ENCODE data around the gene SP7.
A peak's percentile ranks its signal among the peaks of the same experiment; 100 is the strongest.
"Not testable (repeated sequence)": the region's sequence is repeated elsewhere in the genome, so short reads cannot be mapped to it uniquely, and the experiment has no call there.

The SP7 gene

DNA sequence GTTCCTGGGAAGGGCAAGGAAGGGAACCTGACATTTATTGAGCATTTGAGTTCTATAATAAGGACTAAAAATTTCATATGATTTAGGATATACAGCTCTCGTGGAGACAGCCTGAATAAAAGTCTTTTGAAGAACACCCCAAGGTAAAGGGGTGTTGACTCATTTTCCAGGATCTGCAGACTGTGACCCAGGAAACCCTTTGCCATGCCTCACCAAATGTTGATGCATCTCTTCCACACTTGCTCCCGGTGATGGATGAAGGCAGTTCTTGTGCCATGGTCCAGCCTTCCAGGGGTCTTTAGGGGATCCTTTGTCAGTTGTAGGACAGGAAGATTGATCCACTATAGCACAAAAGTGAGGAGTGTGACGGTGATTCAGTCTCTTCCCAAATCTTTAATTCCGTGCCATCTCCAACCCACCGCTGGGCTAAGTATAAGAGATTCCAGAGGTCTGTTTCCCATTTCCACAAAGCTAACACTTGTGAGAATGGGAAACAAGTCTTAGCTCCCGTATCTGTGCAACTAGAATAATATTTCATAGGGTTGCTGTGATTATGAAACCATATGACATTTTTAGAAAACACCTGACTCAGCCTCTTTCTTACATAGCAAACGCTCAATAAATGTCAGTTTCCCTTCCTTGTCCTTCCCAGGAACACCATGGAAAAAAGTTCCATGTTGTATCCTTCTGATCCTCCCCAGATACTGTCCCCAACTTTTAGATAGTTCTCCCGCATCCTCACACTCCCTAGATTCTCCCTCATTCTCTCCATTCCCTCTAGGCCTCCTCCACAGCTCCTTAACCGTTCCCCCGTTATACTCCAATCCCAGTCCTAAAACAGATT is 15.6 kb downstream of the SP7 start:
- DNase-seq (ENCODE audit: low spot score), result no peak

GRCh38 chr12:53313996-53314395 is 22.2 kb downstream of the SP7 start:
- no peak for DNase-seq (ENCODE audit: low spot score)

DNA sequence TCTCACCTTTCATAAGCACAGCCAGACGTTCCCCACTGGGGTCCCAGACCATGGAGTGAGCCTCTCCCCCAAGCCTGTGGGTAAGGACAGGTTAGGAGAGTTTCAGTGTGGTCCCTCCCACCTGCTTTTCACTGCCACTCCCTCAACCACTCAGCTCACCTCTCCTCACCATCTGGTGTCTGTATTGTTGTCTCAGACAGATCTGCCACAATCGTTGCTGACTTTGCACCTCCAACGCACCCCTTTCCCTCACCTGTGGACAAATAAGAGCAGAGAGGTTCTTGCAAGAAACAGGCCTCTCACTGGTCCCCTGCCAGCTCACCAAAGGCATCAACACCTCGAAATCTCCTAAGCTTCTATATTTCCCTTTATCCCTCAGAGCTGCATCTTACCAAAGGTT is 27.9 kb downstream of the SP7 start:
- DNase-seq (ENCODE audit: low spot score), result no peak

GRCh38 chr12:53306826-53307225 is 29.3 kb downstream of the SP7 start:
- DNase-seq (ENCODE audit: low spot score), result no peak

DNA sequence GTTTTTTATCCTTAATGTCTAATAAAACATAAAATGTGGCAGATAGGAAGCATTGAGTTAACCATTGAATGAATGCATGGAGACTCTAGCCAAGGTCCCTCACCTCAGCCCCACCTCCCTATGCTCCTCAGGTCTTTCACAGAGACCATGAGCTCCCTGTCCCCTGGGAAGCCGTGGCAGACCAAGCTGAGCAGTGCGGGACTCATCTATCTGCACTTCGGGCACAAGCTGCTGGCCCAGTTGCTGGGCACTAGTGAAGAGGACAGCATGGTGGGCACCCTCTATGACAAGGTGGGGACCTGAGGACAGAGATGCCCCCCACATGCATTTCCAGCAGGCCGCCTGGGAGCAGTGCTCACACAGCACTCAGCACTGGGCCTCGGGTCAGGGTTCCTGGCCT is 33.3 kb downstream of the SP7 start:
- DNase-seq (ENCODE audit: low spot score), result no peak

GRCh38 chr12:53300187-53300586 is 36.0 kb downstream of the SP7 start:
- DNase-seq (ENCODE audit: low spot score), result peak; percentile 29

- DNase-seq (ENCODE audit: low spot score), result peak; percentile 87
These were observed 36.5 kb downstream of the SP7 start, which contains the start of gene MYG1 for GRCh38 chr12:53299454-53300180. MYG1 (plus strand) TSS chr12:53299695; CDS start chr12:53299738, 43 bp downstream.

- DNase-seq (ENCODE audit: low spot score), result peak; percentile 70
These were observed 37.1 kb downstream of the SP7 start for GRCh38 chr12:53299101-53299453.

GRCh38 chr12:53298164-53298563 is 38.0 kb downstream of the SP7 start:
- DNase-seq (ENCODE audit: low spot score), result no peak

DNA sequence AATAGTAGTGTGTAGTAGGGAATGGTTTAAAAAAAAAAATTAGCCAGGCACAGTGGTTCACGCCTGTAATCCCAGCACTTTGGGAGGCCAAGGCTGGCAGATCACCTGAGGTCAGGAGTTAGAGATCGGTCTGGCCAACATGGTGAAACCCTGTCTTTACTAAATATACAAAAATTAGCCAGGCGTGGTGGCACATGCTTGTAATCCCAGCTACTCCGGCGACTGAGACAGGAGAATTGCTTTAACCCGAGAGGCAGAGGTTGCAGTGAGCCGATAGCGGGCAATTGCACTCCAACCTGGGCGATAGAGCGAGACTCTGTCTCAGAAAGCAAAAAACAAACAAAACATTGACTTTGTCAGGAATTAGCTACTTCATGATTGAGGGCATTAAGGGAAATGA is 39.0 kb downstream of the SP7 start:
- not testable (repeated sequence) for DNase-seq (ENCODE audit: low spot score)

DNA sequence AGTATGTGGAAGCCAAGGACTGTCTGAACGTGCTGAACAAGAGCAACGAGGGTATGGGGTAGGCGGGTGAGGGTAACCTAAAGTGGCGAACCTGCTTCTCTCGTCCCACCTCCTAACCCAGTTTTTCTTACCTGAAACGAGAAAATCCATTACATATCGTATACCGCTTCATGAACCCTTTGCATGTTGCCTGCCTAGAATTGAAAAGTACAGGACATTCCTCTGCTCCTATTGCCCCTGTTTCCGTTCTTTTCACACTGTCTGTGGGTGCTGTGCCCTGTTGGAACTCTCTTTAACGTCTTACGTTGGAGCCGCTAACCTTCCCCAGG is 40.3 kb downstream of the SP7 start:
- no peak for DNase-seq (ENCODE audit: low spot score)

DNA sequence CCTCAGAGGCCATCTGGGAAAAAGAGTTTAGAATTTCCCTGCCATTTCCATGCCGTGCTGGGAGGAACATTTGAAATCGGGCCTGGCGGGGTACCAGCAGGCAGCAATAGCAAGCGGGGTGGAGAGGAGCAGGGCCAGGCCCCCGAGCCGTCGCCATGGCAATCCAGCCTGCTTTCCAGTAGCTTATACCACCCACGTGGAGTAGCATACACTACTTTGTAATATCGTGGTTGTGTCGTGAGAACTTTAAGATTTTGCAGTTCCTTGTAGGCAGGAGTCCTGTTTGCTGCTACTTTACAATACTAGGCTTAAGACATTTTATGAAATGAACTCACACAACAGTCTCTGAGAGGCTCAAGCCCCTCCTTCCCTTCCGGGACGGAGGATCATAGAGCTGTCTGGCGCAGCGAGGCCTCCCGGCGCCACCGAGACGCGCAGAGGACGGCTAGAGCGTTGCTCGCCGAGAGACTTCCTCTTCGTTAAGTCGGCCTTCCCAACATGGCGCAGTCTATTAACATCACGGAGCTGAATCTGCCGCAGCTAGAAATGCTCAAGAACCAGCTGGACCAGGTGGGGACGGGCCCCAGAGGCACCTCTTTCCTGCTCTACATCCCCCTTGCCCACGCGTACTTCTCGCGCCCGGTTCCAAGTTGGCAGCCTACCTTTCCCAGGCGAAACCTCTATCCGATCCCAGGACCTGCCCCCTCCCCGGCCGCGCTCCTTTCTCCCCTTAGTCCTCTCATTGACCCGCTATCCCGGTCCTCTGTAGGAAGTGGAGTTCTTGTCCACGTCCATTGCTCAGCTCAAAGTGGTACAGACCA is 40.9 kb downstream of the SP7 start, which contains the start of gene PFDN5:
PFDN5 (plus strand) TSS at position 473 of the 821 bp plus-strand sequence; CDS start at position 499, 26 bp downstream.
- DNase-seq (ENCODE audit: low spot score), result peak; percentile 76

DNA sequence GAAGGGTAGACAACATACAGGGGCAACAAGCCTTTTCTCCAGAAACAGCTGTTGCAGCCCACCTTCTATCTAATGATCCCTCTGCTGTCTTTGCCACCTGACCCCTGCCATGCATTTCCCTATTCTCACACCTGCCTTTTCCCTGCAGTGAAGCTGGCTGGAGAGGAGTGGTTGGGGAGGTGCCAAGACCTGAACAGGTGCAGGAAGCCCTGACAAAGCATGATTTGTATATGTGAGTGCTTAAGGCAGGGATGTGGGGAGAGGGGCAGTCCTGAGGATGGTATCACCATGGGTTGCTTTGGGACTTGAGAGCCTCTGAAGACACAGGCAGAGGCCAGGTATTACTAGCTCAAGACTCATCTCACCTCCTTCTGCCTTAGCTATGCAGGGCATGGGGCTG is 43.7 kb downstream of the SP7 start:
- DNase-seq (ENCODE audit: low spot score), result no peak

GRCh38 chr12:53290661-53291060 is 45.5 kb downstream of the SP7 start:
- no peak for DNase-seq (ENCODE audit: low spot score)

DNA sequence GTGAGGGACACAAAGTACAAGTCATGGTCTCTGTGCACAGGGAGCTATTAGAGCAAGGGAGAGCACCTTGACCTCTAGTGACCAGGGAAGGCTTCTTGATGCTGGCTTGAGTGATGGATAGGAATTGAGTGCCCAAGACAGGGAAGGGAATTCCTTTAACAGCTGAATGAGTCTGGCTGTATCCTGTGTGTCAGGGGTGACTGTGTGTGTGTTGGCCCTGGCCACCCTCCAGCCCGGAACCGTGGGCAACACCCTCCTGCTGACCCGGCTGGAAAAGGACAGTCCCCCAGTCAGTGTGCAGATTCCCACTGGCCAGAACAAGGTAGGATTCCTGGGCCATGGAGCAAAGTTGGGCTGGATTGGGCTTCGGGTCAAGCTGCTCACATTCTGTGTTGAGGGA is 46.3 kb downstream of the SP7 start:
- DNase-seq (ENCODE audit: low spot score), result no peak

GRCh38 chr12:53288322-53288721 is 47.8 kb downstream of the SP7 start:
- no peak for DNase-seq (ENCODE audit: low spot score)

DNA sequence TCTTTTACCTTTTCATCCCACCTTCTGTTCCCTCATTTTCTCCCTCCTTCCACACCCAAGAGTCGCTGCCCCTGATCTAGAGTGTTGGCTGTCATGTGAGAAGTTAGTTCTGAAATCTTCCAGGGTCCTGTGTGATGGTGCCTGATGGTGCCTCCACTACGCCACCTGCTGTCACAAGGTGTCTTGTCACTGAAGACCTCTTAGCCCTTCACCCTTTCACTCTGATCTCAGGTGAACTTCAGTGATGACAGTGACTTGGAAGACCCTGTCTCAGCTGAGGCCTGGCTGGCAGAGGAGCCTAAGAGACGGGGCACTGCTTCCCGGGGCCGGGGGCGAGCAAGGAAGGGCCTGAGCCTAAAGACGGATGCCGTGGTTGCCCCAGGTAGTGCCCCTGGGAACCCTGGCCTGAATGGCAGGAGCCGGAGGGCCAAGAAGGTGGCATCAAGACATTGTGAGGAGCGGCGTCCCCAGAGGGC is 48.4 kb downstream of the SP7 start:
- peak; percentile 77 for DNase-seq (ENCODE audit: low spot score)

DNA sequence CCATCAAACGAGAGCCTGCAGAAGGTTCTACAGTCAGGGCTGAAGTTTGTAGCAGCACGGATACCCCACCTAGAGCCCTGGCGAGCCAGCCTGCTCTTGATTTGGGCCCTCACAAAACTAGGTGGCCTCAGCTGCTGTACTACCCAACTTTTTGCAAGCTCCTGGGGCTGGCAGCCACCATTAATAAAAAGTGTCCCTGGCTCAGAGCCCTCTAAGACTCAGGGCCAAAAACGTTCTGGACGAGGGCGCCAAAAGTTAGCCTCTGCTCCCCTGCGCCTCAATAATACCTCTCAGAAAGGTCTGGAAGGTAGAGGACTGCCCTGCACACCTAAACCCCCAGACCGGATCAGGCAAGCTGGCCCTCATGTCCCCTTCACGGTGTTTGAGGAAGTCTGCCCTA is 49.7 kb downstream of the SP7 start:
- no peak for DNase-seq (ENCODE audit: low spot score)

DNA sequence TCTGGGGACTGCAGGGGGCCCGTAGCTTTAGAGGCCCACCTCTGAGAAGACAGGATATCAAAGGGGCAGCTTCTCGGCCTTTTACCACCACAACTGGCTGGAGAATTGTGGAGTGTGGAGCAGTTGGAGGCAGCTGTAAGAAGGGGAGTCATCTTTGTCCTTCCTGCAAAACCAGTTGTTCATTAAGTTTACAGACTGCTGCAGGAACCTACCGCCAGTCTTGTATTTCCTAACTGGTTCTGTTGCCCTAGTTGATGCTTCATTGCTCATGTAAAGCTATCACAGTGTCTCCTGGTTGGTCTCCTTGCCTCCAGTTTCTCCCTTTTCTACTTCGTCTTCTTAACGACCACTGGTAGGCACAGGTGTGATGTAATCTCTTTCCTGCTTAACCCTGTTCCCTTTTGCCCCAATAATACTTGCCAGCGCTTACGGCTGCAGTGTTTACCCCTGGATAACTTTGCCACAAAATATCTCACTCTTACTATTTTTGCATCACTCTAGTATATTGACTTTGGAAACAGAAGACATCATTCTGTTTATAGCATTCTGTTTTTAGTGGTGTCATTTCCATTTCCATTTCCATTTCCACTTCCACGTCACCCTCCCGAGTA is 56.2 kb downstream of the SP7 start:
- DNase-seq (ENCODE audit: low spot score), result no peak

- no peak for DNase-seq (ENCODE audit: low spot score)
These were observed 56.8 kb downstream of the SP7 start for GRCh38 chr12:53279283-53279869.

DNA sequence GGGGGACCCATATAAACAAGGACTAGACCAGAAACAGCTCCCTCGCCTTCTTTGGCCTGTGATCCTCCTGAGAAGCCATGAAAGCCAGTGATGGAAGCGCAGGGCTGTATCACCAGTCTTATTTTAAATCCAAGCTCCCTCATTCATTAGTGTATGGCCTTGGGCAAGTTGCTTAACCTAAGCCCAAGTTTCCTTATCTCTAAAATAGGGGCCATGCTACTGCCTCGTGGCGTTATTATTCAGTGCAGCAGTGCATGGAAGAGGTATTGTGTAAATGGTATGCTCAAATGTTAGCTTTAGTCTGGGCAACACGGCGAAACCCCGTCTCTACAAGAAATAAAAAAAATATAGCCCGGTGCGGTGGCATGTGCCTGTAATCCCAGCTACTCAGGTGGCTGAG is 58.2 kb downstream of the SP7 start:
- no peak for DNase-seq (ENCODE audit: low spot score)
